PFSK-1 (cell line): Measurements from ENCODE around the gene EEFSEC.
A peak's percentile ranks its signal among the peaks of the same experiment; 100 is the strongest.

Experiments
- FOXP2 ChIP-seq: optimal IDR thresholded peaks from 2 replicates; pipeline ENCODE3; 2011; ENCODE audit warnings: borderline replicate concordance, control low read depth, inconsistent platforms; ENCODE audit not compliant: insufficient read depth; ENCODE audit errors: extremely low read length, extremely low read depth
- POLR2AphosphoS5 ChIP-seq: IDR thresholded peaks from 2 replicates; pipeline ENCODE4 v1.6.1; 2012; ENCODE audit warnings: low read depth, mild to moderate bottlenecking, control low read depth, low read length, moderate library complexity
- REST ChIP-seq, 2 experiments: IDR thresholded peaks; 2 replicates each; pipeline versions ENCODE4 v1.6.1 to v1.8.0; 2011 to 2012; ENCODE audit warnings: low read depth in 2 of 2, low read length in 2 of 2, control low read depth in 1 of 2, inconsistent platforms in 1 of 2, mild to moderate bottlenecking in 1 of 2, moderate library complexity in 1 of 2; ENCODE audit not compliant: insufficient read depth in 1 of 2
- SIN3A ChIP-seq: IDR thresholded peaks from 2 replicates; pipeline ENCODE4 v1.6.1; 2012; ENCODE audit warnings: mild to moderate bottlenecking, low read length, moderate library complexity, borderline replicate concordance; ENCODE audit not compliant: insufficient read depth
- TAF1 ChIP-seq: IDR thresholded peaks from 2 replicates; pipeline ENCODE4 v1.6.1; 2012; ENCODE audit warnings: low read length, control low read depth, borderline replicate concordance; ENCODE audit not compliant: insufficient read depth

The EEFSEC gene

GRCh38 chr3:128235207-128235926 is 82.1 kb downstream of the EEFSEC start:
- TF ChIP-seq TAF1 = no peak
- TF ChIP-seq REST (IDR thresholded peaks at IDR 0.05; ENCODE audit: insufficient read depth in 1 of 2, low read depth in 2 of 2, low read length in 2 of 2) = no peak
- TF ChIP-seq POLR2AphosphoS5 = no peak
- TF ChIP-seq FOXP2 = peak; percentile 21

DNA sequence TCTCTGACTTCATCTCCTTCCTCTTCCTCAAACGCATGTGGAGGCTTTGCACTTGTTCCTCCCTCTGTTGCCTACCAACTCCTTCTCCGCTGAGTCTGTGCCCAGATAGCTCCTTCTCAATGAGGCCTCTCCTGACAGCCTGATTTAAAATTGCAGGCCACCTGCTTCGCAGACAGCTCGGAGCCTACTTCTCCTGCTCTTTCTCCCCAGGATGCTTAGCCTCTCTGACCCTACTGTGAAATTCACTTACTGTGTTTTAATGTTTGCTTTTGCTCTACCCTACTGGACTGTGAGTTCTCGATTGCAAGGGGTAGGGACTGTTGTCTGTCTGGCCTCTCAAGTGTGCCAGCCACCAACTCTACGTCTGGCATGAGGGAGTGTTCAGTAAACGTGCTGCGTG is 83.4 kb downstream of the EEFSEC start:
- TF ChIP-seq FOXP2 = no peak
- TF ChIP-seq POLR2AphosphoS5 = no peak
- no peak for TF ChIP-seq SIN3A

DNA sequence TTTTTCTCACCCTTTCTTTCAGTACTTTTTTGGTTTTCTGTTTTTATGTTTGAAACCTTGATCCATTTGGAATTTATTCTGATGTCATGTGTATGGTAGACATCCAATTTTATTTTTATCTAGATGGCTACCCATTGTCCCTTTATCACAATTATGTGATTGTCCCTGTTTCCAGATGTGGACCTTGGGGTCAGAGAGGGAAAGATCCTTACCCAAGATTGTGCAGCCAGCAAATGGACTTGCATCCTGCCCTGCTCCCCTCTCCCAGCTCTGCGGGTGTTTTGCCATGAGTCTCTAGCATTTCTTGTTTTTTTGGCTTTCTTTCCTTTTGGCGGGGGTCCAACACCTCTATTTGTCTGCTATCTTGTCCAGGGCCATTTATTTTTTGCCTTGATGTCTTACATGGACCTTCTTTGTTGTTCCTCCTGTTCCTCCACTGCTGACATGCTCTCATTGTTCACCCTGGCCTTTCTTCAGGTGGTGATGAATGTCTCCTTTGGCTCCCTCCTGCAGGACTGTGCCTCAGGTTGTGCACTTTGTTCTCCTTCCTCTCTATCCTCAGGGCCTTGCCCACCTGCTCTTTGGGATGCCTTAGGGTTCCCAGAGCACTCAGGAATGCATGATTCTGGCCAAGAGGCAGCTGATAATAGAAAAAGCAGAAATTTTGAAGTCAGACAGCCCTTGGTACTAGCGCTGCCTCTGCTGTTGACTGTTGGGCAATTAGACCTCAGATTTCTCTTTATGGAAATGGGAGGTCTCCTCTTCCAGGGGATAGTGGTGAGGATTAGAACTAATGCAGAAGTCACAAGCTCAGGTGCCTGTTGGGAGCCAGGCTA is 84.3 kb downstream of the EEFSEC start:
- no peak for TF ChIP-seq SIN3A
- TF ChIP-seq POLR2AphosphoS5 = no peak
- TF ChIP-seq TAF1 = no peak
- no peak for TF ChIP-seq FOXP2
- TF ChIP-seq REST (IDR thresholded peaks at IDR 0.05; ENCODE audit: insufficient read depth in 1 of 2, low read depth in 2 of 2, low read length in 2 of 2) = no peak

DNA sequence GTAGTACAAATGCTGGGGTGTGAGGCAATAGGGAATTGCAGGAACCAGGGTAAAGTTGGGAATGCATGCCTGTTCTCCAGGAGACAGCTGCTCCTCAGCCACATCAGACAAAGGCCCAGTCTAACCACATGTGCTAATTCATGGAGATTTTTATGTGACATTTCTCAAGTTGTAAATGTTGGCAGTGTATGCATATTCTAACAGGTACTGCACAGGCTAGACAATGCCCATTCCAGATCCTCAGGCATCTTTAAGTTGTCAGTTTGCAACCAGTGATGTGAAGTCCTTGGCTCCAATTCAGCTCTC is 84.9 kb downstream of the EEFSEC start:
- TF ChIP-seq REST (IDR thresholded peaks at IDR 0.05; ENCODE audit: insufficient read depth in 1 of 2, low read depth in 2 of 2, low read length in 2 of 2) (no peak), POLR2AphosphoS5 (no peak), SIN3A (no peak), FOXP2 (no peak), TAF1 (no peak)

- no peak for TF ChIP-seq FOXP2
- no peak for TF ChIP-seq SIN3A
- no peak for TF ChIP-seq POLR2AphosphoS5
- no peak for TF ChIP-seq REST (IDR thresholded peaks at IDR 0.05; ENCODE audit: insufficient read depth in 1 of 2, low read depth in 2 of 2, low read length in 2 of 2)
- no peak for TF ChIP-seq TAF1
Measured at GRCh38 chr3:128239304-128239703, 86.0 kb downstream of the EEFSEC start.
